Neural cell (in vitro differentiated cells): ENCODE results near the gene SLX4IP. TPM values are rescaled to one million over a fixed set of nuclear protein-coding genes. Genes with fewer than 3 reads are reported as not detected.

Experiments
- H2AFZ ChIP-seq: fragments of 200-600, 300-800 bp; sonication (generic), shearing (Covaris generic); 2 replicates; pipeline ENCODE4 v1.6.0; 2014; ENCODE audit warnings: low read depth, mild to moderate bottlenecking, antibody characterized with exemption, low read length, moderate library complexity
- H3F3A ChIP-seq: fragments of 200-600 bp; shearing (Covaris generic); 2 replicates; pipeline ENCODE4 v1.6.1; 2016; ENCODE audit warnings: mild to moderate bottlenecking, moderate library complexity, mixed read lengths, antibody characterized with exemption, low read length; ENCODE audit not compliant: insufficient read depth, poor library complexity, severe bottlenecking
- H3K27ac ChIP-seq: fragments of 200-600, 300-800 bp; sonication (generic), shearing (Covaris generic); 2 replicates; pipeline ENCODE4 v1.5.1; 2014; ENCODE audit warnings: mild to moderate bottlenecking, low read length, moderate library complexity
- H3K27me3 ChIP-seq: fragments of 300-800, 200-600 bp; sonication (generic), shearing (Covaris generic); 2 replicates; pipeline ENCODE4 v1.6.0; 2014; ENCODE audit warnings: mild to moderate bottlenecking, low read depth, low read length, moderate library complexity; ENCODE audit not compliant: insufficient read depth
- H3K36me3 ChIP-seq: fragments of 300-800, 200-600 bp; sonication (generic), shearing (Covaris generic); 2 replicates; pipeline ENCODE4 v1.5.1; 2014; ENCODE audit warnings: mild to moderate bottlenecking, antibody characterized with exemption, low read length, moderate library complexity; ENCODE audit not compliant: insufficient read depth
- H3K4me2 ChIP-seq: fragments of 300-800, 200-600 bp; sonication (generic), shearing (Covaris generic); 2 replicates; pipeline ENCODE4 v1.6.0; 2014; ENCODE audit warnings: mild to moderate bottlenecking, low read length
- H3K4me3 ChIP-seq: fragments of 300-800, 200-600 bp; sonication (generic), shearing (Covaris generic); 2 replicates; pipeline ENCODE4 v1.5.1; 2014; ENCODE audit warnings: mild to moderate bottlenecking, low read length, moderate library complexity
- H3K79me2 ChIP-seq: fragments of 200-600 bp; shearing (Covaris generic); replicated peaks from 2 replicates; pipeline ENCODE4 v1.6.0; 2014; ENCODE audit warnings: mild to moderate bottlenecking, low read length, moderate library complexity; ENCODE audit not compliant: insufficient read depth
- H3K9ac ChIP-seq: fragments of 300-800, 200-600 bp; sonication (generic), shearing (Covaris generic); 2 replicates; pipeline ENCODE4 v1.6.1; 2016; ENCODE audit warnings: mild to moderate bottlenecking, low read length, mixed read lengths
- H3K9me2 ChIP-seq: fragments of 200-600 bp; shearing (Covaris generic); 2 replicates; pipeline ENCODE4 v1.6.1; 2016; ENCODE audit warnings: mild to moderate bottlenecking, low read length, mixed read lengths; ENCODE audit not compliant: insufficient read depth
- H3K9me3 ChIP-seq: fragments of 200-600, 300-800 bp; sonication (generic), shearing (Covaris generic); 2 replicates; pipeline ENCODE4 v1.6.1; 2016; ENCODE audit warnings: mild to moderate bottlenecking, mixed run types, low read length, moderate library complexity, mixed read lengths
- H4K20me1 ChIP-seq: fragments of 200-600 bp; shearing (Covaris generic); 2 replicates; pipeline ENCODE4 v1.6.1; 2016; ENCODE audit warnings: mild to moderate bottlenecking, mixed run types; ENCODE audit not compliant: insufficient read depth
- CTCF ChIP-seq: fragments of 450-650 bp; IDR thresholded peaks from 2 replicates; pipeline ENCODE4 v1.5.1; 2014; ENCODE audit warnings: antibody characterized with exemption, mild to moderate bottlenecking, moderate library complexity; ENCODE audit not compliant: poor library complexity, severe bottlenecking
- EP300 ChIP-seq: fragments of 450-650 bp; conservative IDR thresholded peaks from 2 replicates; pipeline ENCODE4 v1.6.1; 2014; ENCODE audit warnings: antibody characterized with exemption, mild to moderate bottlenecking, moderate library complexity; ENCODE audit not compliant: poor library complexity, severe bottlenecking
- EZH2 ChIP-seq: fragments of 200-600, 300-800 bp; shearing (Covaris generic), sonication (generic); IDR thresholded peaks from 2 replicates; pipeline ENCODE4 v1.6.1; 2014; ENCODE audit warnings: antibody characterized with exemption, low read length, borderline replicate concordance, mild to moderate bottlenecking; ENCODE audit not compliant: insufficient read depth, poor library complexity, severe bottlenecking
- MXI1 ChIP-seq: fragments of 450-650 bp; conservative IDR thresholded peaks from 2 replicates; pipeline ENCODE4 v1.6.1; 2014; ENCODE audit warnings: antibody characterized with exemption, mild to moderate bottlenecking; ENCODE audit not compliant: poor library complexity, severe bottlenecking
- POLR2AphosphoS5 ChIP-seq: IDR thresholded peaks from 2 replicates; pipeline ENCODE4 v1.6.1; 2012
- RAD21 ChIP-seq: fragments of 450-650 bp; conservative IDR thresholded peaks from 2 replicates; pipeline ENCODE4 v1.6.1; 2014; ENCODE audit warnings: antibody characterized with exemption, mild to moderate bottlenecking, moderate library complexity
- REST ChIP-seq: IDR thresholded peaks from 2 replicates; pipeline ENCODE4 v1.6.1; 2012; ENCODE audit warnings: borderline replicate concordance
- SMC3 ChIP-seq: fragments of 450-650 bp; conservative IDR thresholded peaks from 2 replicates; pipeline ENCODE4 v1.6.1; 2014; ENCODE audit warnings: antibody characterized with exemption, mild to moderate bottlenecking, moderate library complexity; ENCODE audit not compliant: poor library complexity
- TAF1 ChIP-seq: IDR thresholded peaks from 2 replicates; pipeline ENCODE4 v1.6.1; 2012; ENCODE audit warnings: low read depth
- polyA plus RNA-seq: library from polyadenylated mRNA; depleted of rRNA; stranded (reverse); fragments of >200 nt; gene quantifications from 2 replicates; pipeline ENCODE4 v1.2.3, GENCODE V29; 2014

Gene SLX4IP
- polyA plus RNA-seq, 1 donor from 2014 or later = 6.4 TPM

- H3K4me2 ChIP-seq = no peak overlapping the region
- H3K27ac ChIP-seq = no peak overlapping the region
- no peak for TF ChIP-seq EZH2
- TF ChIP-seq TAF1 = no peak
- no peak for TF ChIP-seq RAD21
- TF ChIP-seq MXI1 = no peak
- no peak for TF ChIP-seq POLR2AphosphoS5
- no peak for TF ChIP-seq REST
- no peak for TF ChIP-seq CTCF
- no peak for TF ChIP-seq SMC3
- TF ChIP-seq EP300 = no peak
- H3K36me3 ChIP-seq = no peaks in the 10 kb centered on the region
- H3K4me3 ChIP-seq = no peak overlapping the region
- H3K9me2 ChIP-seq = no peaks in the 10 kb centered on the region
- H4K20me1 ChIP-seq = no peaks in the 10 kb centered on the region
- no peak overlapping the region for H3K9ac ChIP-seq
- H3F3A ChIP-seq = no peaks in the 10 kb centered on the region
- no peaks in the 10 kb centered on the region for H3K9me3 ChIP-seq
- no peak overlapping the region for H2AFZ ChIP-seq
- no peaks in the 10 kb centered on the region for H3K27me3 ChIP-seq
- no peaks in the 10 kb centered on the region for H3K79me2 ChIP-seq
These were observed 10.7 kb downstream of the SLX4IP start for GRCh38 chr20:10445758-10446157.

- H3K9me2 ChIP-seq = no peaks in the 10 kb centered on the region
- no peak overlapping the region for H3K4me3 ChIP-seq
- no peak overlapping the region for H3K4me2 ChIP-seq
- no peaks in the 10 kb centered on the region for H3F3A ChIP-seq
- H3K9ac ChIP-seq = no peak overlapping the region
- TF ChIP-seq EZH2 (no peak), SMC3 (no peak), POLR2AphosphoS5 (no peak), TAF1 (no peak), EP300 (no peak), CTCF (no peak), RAD21 (no peak)
- H3K27ac ChIP-seq = no peak overlapping the region
- no peaks in the 10 kb centered on the region for H4K20me1 ChIP-seq
- no peaks in the 10 kb centered on the region for H3K79me2 ChIP-seq
- no peaks in the 10 kb centered on the region for H3K9me3 ChIP-seq
- no peaks in the 10 kb centered on the region for H3K27me3 ChIP-seq
- no peaks in the 10 kb centered on the region for H3K36me3 ChIP-seq
- H2AFZ ChIP-seq = no peak overlapping the region
These were observed 11.9 kb downstream of the SLX4IP start for GRCh38 chr20:10447028-10447427.
